ENCODE measurements around the gene SLC7A5. TPM values are rescaled to one million over a fixed set of nuclear protein-coding genes. Genes with fewer than 3 reads are reported as not detected.
"Not testable (repeated sequence)": the region's sequence is repeated elsewhere in the genome, so short reads cannot be mapped to it uniquely, and the experiment has no call there.

SLC7A5 gene
- total RNA-seq, 1 donor from 2014 or later, result 249 TPM

- DNase-seq (ENCODE audit: low spot score), result no peak
- Mint-ChIP-seq H3K36me3 (ENCODE audit: low read depth) (no peaks in the 10 kb centered on the region), H3K27ac (ENCODE audit: unreplicated experiment) (no peak overlapping the region), H3K9me3 (ENCODE audit: low read depth) (no peaks in the 10 kb centered on the region), H3K4me1 (ENCODE audit: low read depth) (peaks cover 14% of the 10 kb centered on the region), H3K4me3 (ENCODE audit: unreplicated experiment) (no peak overlapping the region), H3K27me3 (ENCODE audit: low read depth) (no peaks in the 10 kb centered on the region)
- peak; percentile 71 for TF ChIP-seq CTCF (IDR thresholded peaks at IDR 0.05)
Observed at GRCh38 chr16:87877942-87878507, 8.7 kb upstream of the SLC7A5 start.

GRCh38 chr16:87874639-87875427 is 5.5 kb upstream of the SLC7A5 start:
- Mint-ChIP-seq H3K36me3 (ENCODE audit: low read depth) (no peaks in the 10 kb centered on the region), H3K4me1 (ENCODE audit: low read depth) (peaks cover 19% of the 10 kb centered on the region), H3K9me3 (ENCODE audit: low read depth) (no peaks in the 10 kb centered on the region), H3K27me3 (ENCODE audit: low read depth) (no peaks in the 10 kb centered on the region), H3K4me3 (ENCODE audit: unreplicated experiment) (no peak overlapping the region), H3K27ac (ENCODE audit: unreplicated experiment) (no peak overlapping the region)
- TF ChIP-seq CTCF (IDR thresholded peaks at IDR 0.05), result no peak
- DNase-seq (ENCODE audit: low spot score), result no peak

- Mint-ChIP-seq H3K4me3 (ENCODE audit: unreplicated experiment) (peak overlapping the region; percentile 40), H3K4me1 (ENCODE audit: low read depth) (peaks cover 46% of the 10 kb centered on the region), H3K36me3 (ENCODE audit: low read depth) (peaks cover 12% of the 10 kb centered on the region), H3K27ac (ENCODE audit: unreplicated experiment) (peak overlapping the region; percentile 97)
- not testable (repeated sequence) for DNase-seq (ENCODE audit: low spot score); H3K27me3 Mint-ChIP-seq (ENCODE audit: low read depth); H3K9me3 Mint-ChIP-seq (ENCODE audit: low read depth)
Observed at GRCh38 chr16:87870418-87871291, 1.3 kb upstream of the SLC7A5 start.

GRCh38 chr16:87869879-87870417 is 641 bp upstream of the SLC7A5 start:
- peak overlapping the region; percentile 97 for H3K27ac Mint-ChIP-seq (ENCODE audit: unreplicated experiment)
- H3K4me3 Mint-ChIP-seq (ENCODE audit: unreplicated experiment), result peak overlapping the region; percentile 40
- H3K9me3 Mint-ChIP-seq (ENCODE audit: low read depth); H3K27me3 Mint-ChIP-seq (ENCODE audit: low read depth); DNase-seq (ENCODE audit: low spot score): not testable (repeated sequence)
- peaks cover 14% of the 10 kb centered on the region for H3K36me3 Mint-ChIP-seq (ENCODE audit: low read depth)
- peaks cover 51% of the 10 kb centered on the region for H3K4me1 Mint-ChIP-seq (ENCODE audit: low read depth)

GRCh38 chr16:87868254-87869029 is 865 bp downstream of the SLC7A5 start:
- H3K4me3 Mint-ChIP-seq (ENCODE audit: unreplicated experiment), result peak overlapping the region; percentile 92
- H3K36me3 Mint-ChIP-seq (ENCODE audit: low read depth), result peaks cover 18% of the 10 kb centered on the region
- H3K9me3 Mint-ChIP-seq (ENCODE audit: low read depth); DNase-seq (ENCODE audit: low spot score); H3K27me3 Mint-ChIP-seq (ENCODE audit: low read depth): not testable (repeated sequence)
- peak overlapping the region; percentile 95 for H3K27ac Mint-ChIP-seq (ENCODE audit: unreplicated experiment)
- peaks cover 61% of the 10 kb centered on the region for H3K4me1 Mint-ChIP-seq (ENCODE audit: low read depth)

- peak overlapping the region; percentile 95 for H3K27ac Mint-ChIP-seq (ENCODE audit: unreplicated experiment)
- H3K36me3 Mint-ChIP-seq (ENCODE audit: low read depth), result peaks cover 18% of the 10 kb centered on the region
- peaks cover 66% of the 10 kb centered on the region for H3K4me1 Mint-ChIP-seq (ENCODE audit: low read depth)
- H3K27me3 Mint-ChIP-seq (ENCODE audit: low read depth); DNase-seq (ENCODE audit: low spot score); H3K9me3 Mint-ChIP-seq (ENCODE audit: low read depth): not testable (repeated sequence)
- H3K4me3 Mint-ChIP-seq (ENCODE audit: unreplicated experiment), result peak overlapping the region; percentile 92
Observed at GRCh38 chr16:87865902-87866555, 3.3 kb downstream of the SLC7A5 start.
